HepG2 (cell line): ENCODE data around the gene VWA3B. TPM values are rescaled to one million over a fixed set of nuclear protein-coding genes. Genes with fewer than 3 reads are reported as not detected.
"Not testable (repeated sequence)": the region's sequence is repeated elsewhere in the genome, so short reads cannot be mapped to it uniquely, and the experiment has no call there.

Experiments
- ATAC-seq: fragments of 200-7000 bp; cut with Tn5 transposase; 3 replicates; pipeline ENCODE4 v1.9.1; 2020; ENCODE audit warnings: mild to moderate bottlenecking, moderate library complexity
- BruUV-seq: library from RNA; stranded (reverse); fragments of 400-500 nt; replicated peaks from 2 replicates; lab custom pipeline; 2021; lab: Mats Ljungman, UMichigan
- CTCF ChIA-PET: fragments of 300-600 bp; formaldehyde crosslinking; extraction: SDS; loops from one replicate; lab custom pipeline; 2021; ENCODE audit warnings: low total read pairs, inconsistent platforms, low intra/inter-chr PET ratio; lab: Yijun Ruan, JAX
- POLR2A ChIA-PET: fragments of 350-600 bp; sonication (Branson Sonifier 250); formaldehyde crosslinking; loops from one replicate; lab custom pipeline; 2020; ENCODE audit warnings: antibody characterized with exemption, inconsistent platforms; lab: Yijun Ruan, JAX
- DNase-seq: peaks from one replicate; pipeline ENCODE4 v3.0.0-alpha.2; 2015; ENCODE audit warnings: low spot score
- FAIRE-seq: peaks from 3 replicates; lab custom pipeline; 2011; peaks lifted over from hg19 to GRCh38; lab: Jason Lieb, UNC
- H2AFZ ChIP-seq: one replicate; pipeline ENCODE4 v1.6.1; 2011; ENCODE audit warnings: low read length, inconsistent platforms
- H3K27ac ChIP-seq: fragments of 300-600 bp; 3 replicates; pipeline ENCODE4 v1.8.0; 2011; ENCODE audit warnings: mixed run types, mild to moderate bottlenecking, mixed read lengths, low read length, inconsistent platforms; ENCODE audit not compliant: insufficient read depth; ENCODE audit errors: extremely low read length
- H3K27me3 ChIP-seq, 2 experiments: fragments of 200-600 bp in 1 of 2; 2 replicates in 1 of 2; 3 replicates in 1 of 2; pipeline versions ENCODE4 v1.6.0 to v1.8.0; 2011; ENCODE audit warnings: low read length in 2 of 2, mild to moderate bottlenecking in 2 of 2, moderate library complexity in 2 of 2, inconsistent platforms in 1 of 2; ENCODE audit not compliant: insufficient read depth in 2 of 2, control insufficient read depth in 1 of 2
- H3K36me3 ChIP-seq, 2 experiments: fragments of 200-600 bp in 1 of 2; replicated peaks in 1 of 2; 2 replicates in 1 of 2; 3 replicates in 1 of 2; pipeline versions ENCODE4 v1.5.1 to v1.8.0; 2011; ENCODE audit warnings: low read length in 2 of 2, inconsistent platforms in 1 of 2; ENCODE audit not compliant: insufficient read depth in 2 of 2, control insufficient read depth in 1 of 2
- H3K4me1 ChIP-seq: 2 replicates; pipeline ENCODE4 v1.5.1; 2012; ENCODE audit warnings: low read length, inconsistent platforms; ENCODE audit not compliant: insufficient read depth
- H3K4me2 ChIP-seq: 2 replicates; pipeline ENCODE4 v1.6.0; 2011; ENCODE audit warnings: low read depth, low read length, inconsistent platforms
- H3K4me3 ChIP-seq, 3 experiments: fragments of 200-600 bp in 1 of 3; sonication (generic), shearing (Covaris generic) in 1 of 3; replicated peaks in 1 of 3; 2 replicates each; pipeline ENCODE4 v1.5.1; 2011 to 2016; ENCODE audit warnings: low read length in 3 of 3, inconsistent platforms in 2 of 3, low read depth in 2 of 3, mild to moderate bottlenecking in 2 of 3, control low read depth in 1 of 3, mixed read lengths in 1 of 3; ENCODE audit not compliant: insufficient read depth in 1 of 3
- H3K79me2 ChIP-seq: one replicate; pipeline ENCODE4 v1.6.1; 2011; ENCODE audit warnings: low read length, inconsistent platforms; ENCODE audit not compliant: insufficient read depth
- H3K9ac ChIP-seq: 2 replicates; pipeline ENCODE4 v1.6.0; 2011; ENCODE audit warnings: mild to moderate bottlenecking, low read depth, low read length, inconsistent platforms; ENCODE audit not compliant: insufficient read depth
- H3K9me3 ChIP-seq: 2 replicates; pipeline ENCODE4 v1.5.1; 2012; ENCODE audit warnings: mild to moderate bottlenecking, low read length
- H4K20me1 ChIP-seq: 2 replicates; pipeline ENCODE4 v1.6.0; 2011; ENCODE audit warnings: inconsistent platforms, mild to moderate bottlenecking, low read length, moderate library complexity; ENCODE audit not compliant: insufficient read depth
- ARNT2 ChIP-seq: sonication (generic); formaldehyde crosslinking; IDR thresholded peaks from 2 replicates; pipeline ENCODE4 v1.8.0; 2022; ENCODE audit warnings: mild to moderate bottlenecking, low read depth, missing genetic modification reagents, moderate library complexity
- CCDC6 ChIP-seq: sonication (generic); formaldehyde crosslinking; IDR thresholded peaks from 2 replicates; pipeline ENCODE4 v1.8.1; 2022; ENCODE audit warnings: mild to moderate bottlenecking, missing genetic modification reagents, moderate library complexity
- CEBPG ChIP-seq: IDR thresholded peaks from 2 replicates; pipeline ENCODE4 v1.6.1; 2016
- CTCF ChIP-seq: sonication (generic); formaldehyde crosslinking; IDR thresholded peaks from 2 replicates; pipeline ENCODE4 v1.5.0; 2020; ENCODE audit warnings: mild to moderate bottlenecking, missing genetic modification reagents, moderate library complexity
- FOXA3 ChIP-seq: IDR thresholded peaks from 2 replicates; pipeline ENCODE4 v1.6.1; 2016; ENCODE audit warnings: missing genetic modification reagents, missing compliant biosample characterization
- KLF16 ChIP-seq, 2 experiments: sonication (generic) in 1 of 2; formaldehyde crosslinking in 1 of 2; IDR thresholded peaks; 2 replicates each; pipeline versions ENCODE4 v1.6.1 to v1.8.0; 2016 to 2023; ENCODE audit warnings: missing genetic modification reagents in 2 of 2, missing compliant biosample characterization in 1 of 2
- KLF9 ChIP-seq: IDR thresholded peaks from 2 replicates; pipeline ENCODE4 v1.6.1; 2016; ENCODE audit warnings: low read depth
- RAD21 ChIP-seq: fragments of 450-650 bp; formaldehyde crosslinking; IDR thresholded peaks from 2 replicates; pipeline ENCODE4 v1.5.0; 2020; ENCODE audit warnings: mild to moderate bottlenecking
- SKIL ChIP-seq: sonication (generic); formaldehyde crosslinking; IDR thresholded peaks from 2 replicates; pipeline ENCODE4 v1.8.0; 2022; ENCODE audit warnings: missing genetic modification reagents, mild to moderate bottlenecking, moderate library complexity, borderline replicate concordance
- SMC3 ChIP-seq: IDR thresholded peaks from 2 replicates; pipeline ENCODE4 v1.6.1; 2011; ENCODE audit warnings: low read length, improper control_type of control experiment
- STAG1 ChIP-seq: sonication (generic); formaldehyde crosslinking; IDR thresholded peaks from 2 replicates; pipeline ENCODE4 v1.4.0; 2020; ENCODE audit warnings: missing genetic modification reagents
- ZBTB43 ChIP-seq: sonication (generic); formaldehyde crosslinking; conservative IDR thresholded peaks from 2 replicates; pipeline ENCODE4 v1.4.0; 2020; ENCODE audit warnings: missing genetic modification reagents
- ZNF160 ChIP-seq: sonication (generic); formaldehyde crosslinking; IDR thresholded peaks from 2 replicates; pipeline ENCODE4 v1.8.0; 2022; ENCODE audit warnings: mild to moderate bottlenecking, inconsistent platforms, missing genetic modification reagents
- WGBS: methylation state at CpG from one replicate; pipeline ENCODE4 v1.1.6; 2017; ENCODE audit warnings: low lambda C conversion rate; 5-methylcytosine and 5-hydroxymethylcytosine counted together
- in situ Hi-C: cut with HindIII; loops from 2 replicates; pipeline ENCODE4 v1.10.0; 2017; ENCODE audit warnings: low pct_unique_long_range_greater_than_20kb; ENCODE audit not compliant: extremely low pct_ligation_motif_present
- intact Hi-C: fragments of 100-400 bp; cut with micrococcal nuclease; formaldehyde crosslinking; loops from one replicate; pipeline ENCODE4 v1.10.0; 2022; ENCODE audit not compliant: unreplicated experiment
- polyA plus RNA-seq, 8 experiments: library from polyadenylated mRNA; depleted of rRNA in 3 of 8; stranded (reverse) in 7 of 8; unstranded in 1 of 8; fragments of >200 nt; fragmentation: Illumina TruSeq in 4 of 8; extraction: Trizol in 4 of 8; gene quantifications; 2 replicates each; pipeline versions ENCODE4 v1.2.1 to v1.2.3, GENCODE V29; 2011 to 2016; ENCODE audit warnings: low read depth in 4 of 8, missing spikeins in 1 of 8, mixed read lengths in 1 of 8; ENCODE audit not compliant: insufficient read depth in 1 of 8
- total RNA-seq, 5 experiments: library from RNA; depleted of rRNA; stranded (reverse); fragments of >200 nt; fragmentation: Illumina TruSeq; extraction: Trizol; gene quantifications; 2 replicates each; pipeline ENCODE4 v1.2.3, GENCODE V29; 2016; ENCODE audit warnings: low read depth in 1 of 5

VWA3B gene
- total and polyA plus RNA-seq, 2 of the 13 experiments (the other 11 are each of a cell fraction or from before 2014, with no cell fraction given), result not detected

DNA sequence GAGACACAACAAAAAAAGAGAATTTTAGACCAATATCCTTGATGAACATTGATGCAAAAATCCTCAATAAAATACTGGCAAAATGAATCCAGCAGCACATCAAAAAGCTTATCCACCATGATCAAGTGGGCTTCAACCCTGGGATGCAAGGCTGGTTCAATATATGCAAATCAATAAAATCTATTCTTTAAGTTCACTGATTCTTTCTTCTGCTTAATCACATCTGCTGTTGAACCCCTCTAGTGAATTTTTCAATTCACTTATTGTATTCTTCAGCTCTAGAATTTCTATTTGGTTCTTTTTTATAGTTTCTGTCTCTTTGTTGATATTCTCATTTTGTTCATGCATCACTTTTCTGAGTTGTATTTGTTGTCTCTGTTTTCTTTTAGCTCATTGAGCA is 181.3 kb downstream of the VWA3B start:
- H3K9ac ChIP-seq, H3K27me3 ChIP-seq, H3K4me1 ChIP-seq, H3K4me3 ChIP-seq, in situ Hi-C loops, FAIRE-seq, ATAC-seq, H3K9me3 ChIP-seq, H3K36me3 ChIP-seq, POLR2A ChIA-PET, H3K79me2 ChIP-seq, H3K4me2 ChIP-seq, H4K20me1 ChIP-seq, DNase-seq, BruUV-seq, H2AFZ ChIP-seq, H3K27ac ChIP-seq: not testable (repeated sequence)
- TF ChIP-seq ZNF160 (CRISPR knock-in tag), result peak; percentile 92
- intact Hi-C loops, result loop anchor here (10.0 kb wide), 2 partner anchors 273 to 553 kb away; partner anchors contain the start of genes TMEM131 and ZAP70
- CTCF ChIA-PET, result interaction anchor here (2.5 to 2.8 kb wide), 2 partner anchors 461 to 528 kb away, joined by 10 to 31 read pairs; no protein-coding TSS in a partner anchor

DNA sequence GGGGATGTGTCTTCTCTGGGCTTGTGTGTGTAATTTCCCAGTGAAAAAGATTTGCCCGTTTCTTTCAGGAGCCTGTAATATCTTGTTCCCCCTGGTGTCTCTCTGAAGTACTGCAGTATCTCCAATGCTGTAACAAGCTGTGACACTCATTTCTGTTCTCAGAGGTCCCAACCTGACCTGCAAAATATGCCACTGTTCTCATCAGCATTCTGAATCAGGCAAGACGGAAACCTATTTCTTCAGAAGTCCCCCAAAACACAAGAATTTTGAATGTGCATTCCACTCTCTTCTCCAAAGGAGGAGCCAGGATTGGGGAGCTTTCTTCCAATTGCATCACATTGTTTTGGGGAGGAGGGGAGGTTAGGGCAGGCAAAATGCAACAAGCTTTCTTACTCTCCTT is 182.3 kb downstream of the VWA3B start:
- 0% methylated on average over 2 of the region's 2 CpGs for WGBS

More for the DNA sequence above, 182.3 kb downstream of the VWA3B start:
- Histone ChIP-seq H3K27ac (no peak overlapping the region), H4K20me1 (no peaks in the 10 kb centered on the region), H3K79me2 (no peaks in the 10 kb centered on the region), H3K4me2 (no peak overlapping the region), H3K4me1 (no peaks in the 10 kb centered on the region), H3K9ac (no peak overlapping the region), H3K4me3 (no peak overlapping the region), H3K36me3 (no peaks in the 10 kb centered on the region), H3K9me3 (no peaks in the 10 kb centered on the region), H3K27me3 (peaks cover 0 to 13% of the 10 kb centered on the region in 2 experiments; a peak in 3 of 5 replicates), H2AFZ (no peak overlapping the region)
- DNase-seq (peak; percentile 44), FAIRE-seq (peak; percentile 86), ATAC-seq (peak; percentile 80)
- in situ Hi-C loops (no loop called here), intact Hi-C loops (loop anchor here (1.0 to 10.0 kb wide), 3 partner anchors 274 to 554 kb away; partner anchors contain the start of genes TMEM131 and ZAP70)
- POLR2A ChIA-PET, result interaction anchor here (0.7 kb wide), 1 partner anchor 462 kb away, joined by 3 read pairs; no protein-coding TSS in a partner anchor
- no TSS peak for BruUV-seq
- CTCF ChIA-PET, result interaction anchor here (2.5 to 2.8 kb wide), 2 partner anchors 462 to 529 kb away, joined by 10 to 31 read pairs; no protein-coding TSS in a partner anchor
- TF ChIP-seq SMC3 (peak; percentile 87), SKIL (no peak), ZBTB43 (no peak), KLF16 (CRISPR knock-in tag; IDR thresholded peaks at IDR 0.05) (0 out of 4 replicates have a peak, but pooled peaks of 1 of the 2 experiments have one; percentile 28), CTCF (CRISPR knock-in tag) (peak; percentile 76), STAG1 (CRISPR knock-in tag) (peak; percentile 83), FOXA3 (CRISPR knock-in tag) (0 out of 2 replicates have a peak, but pooled peaks have one; percentile 44), RAD21 (CRISPR knock-in tag) (peak; percentile 69), ARNT2 (CRISPR knock-in tag) (no peak), CCDC6 (no peak), KLF9 (CRISPR knock-in tag) (no peak), CEBPG (CRISPR knock-in tag) (peak; percentile 29; the same call in 1 of the 2 replicates)
